RWPE1 (cell line): ENCODE results near the gene APOM.

Experiments
- CTCF ChIA-PET: fragments of 350-600 bp; sonication (Branson Sonifier 250); formaldehyde crosslinking; extraction: SDS; loops from one replicate; lab custom pipeline; 2021; lab: Yijun Ruan, JAX
- POLR2A ChIA-PET: fragments of 400-600 bp; formaldehyde crosslinking; extraction: SDS; loops from one replicate; lab custom pipeline; 2020; ENCODE audit warnings: antibody characterized with exemption; ENCODE audit not compliant: low non-redundant PET; lab: Yijun Ruan, JAX
- DNase-seq: peaks from one replicate; pipeline ENCODE4 v3.0.0; 2012; ENCODE audit warnings: low spot score
- H3K27ac ChIP-seq: fragments of 450-650 bp; 2 replicates; pipeline ENCODE4 v1.5.1; 2017
- CTCF ChIP-seq: fragments of 450-650 bp; conservative IDR thresholded peaks from 2 replicates; pipeline ENCODE4 v1.5.1; 2017; ENCODE audit warnings: low read depth, mild to moderate bottlenecking

Gene APOM

GRCh38 chr6:31706599-31706998, 50.9 kb downstream of the APOM start, which contains the start of gene LY6G6F:
TSS of gene LY6G6F (plus strand) at chr6:31706866. CDS start at chr6:31706907, 41 bp downstream.
- no peak within 1 kb of the TSS for H3K27ac ChIP-seq
- CTCF ChIA-PET = interaction anchor here (1.0 kb wide), 1 partner anchor 23 kb away, joined by 3 read pairs; no protein-coding TSS in a partner anchor
- no peak for TF ChIP-seq CTCF
- DNase-seq = no peak
- POLR2A ChIA-PET = no interaction called here

- H3K27ac ChIP-seq = no peak overlapping the region
- ChIA-PET CTCF (no interaction called here), POLR2A (interaction anchor here (0.6 kb wide), 1 partner anchor 127 kb away, joined by 4 read pairs; no protein-coding TSS in a partner anchor)
- TF ChIP-seq CTCF = no peak
- no peak for DNase-seq
Observed at GRCh38 chr6:31707701-31708100, 52.0 kb downstream of the APOM start.
